NCI-H2107 treated with DMSO at 0.1 percent for 48 hours (cell line): ENCODE results near the gene SLC12A8.

Experiments used
- DNase-seq: peaks from one replicate; lab custom pipeline; 2025; ENCODE audit not compliant: unreplicated experiment; lab: John Stamatoyannopoulos, UW

SLC12A8 gene

DNA sequence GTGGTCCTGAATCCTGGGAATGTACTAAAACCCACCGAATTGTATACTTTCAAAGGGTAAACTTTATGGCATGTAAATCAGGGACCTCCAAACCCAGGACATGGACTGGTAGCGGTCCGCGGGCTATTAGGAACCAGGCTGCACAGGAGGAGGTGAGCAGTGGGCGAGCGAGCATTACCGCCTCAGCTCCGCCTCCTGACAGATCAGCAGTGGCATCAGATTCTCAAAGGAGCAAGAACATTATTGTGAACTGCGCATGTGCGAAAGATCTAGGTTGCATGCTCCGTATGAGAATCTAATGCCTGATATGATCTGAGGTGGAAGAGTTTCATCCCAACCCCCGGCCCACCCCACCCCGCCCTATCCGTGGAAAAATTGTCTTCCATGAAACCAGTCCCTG is 178.9 kb downstream of the SLC12A8 start:
- no peak for DNase-seq

DNA sequence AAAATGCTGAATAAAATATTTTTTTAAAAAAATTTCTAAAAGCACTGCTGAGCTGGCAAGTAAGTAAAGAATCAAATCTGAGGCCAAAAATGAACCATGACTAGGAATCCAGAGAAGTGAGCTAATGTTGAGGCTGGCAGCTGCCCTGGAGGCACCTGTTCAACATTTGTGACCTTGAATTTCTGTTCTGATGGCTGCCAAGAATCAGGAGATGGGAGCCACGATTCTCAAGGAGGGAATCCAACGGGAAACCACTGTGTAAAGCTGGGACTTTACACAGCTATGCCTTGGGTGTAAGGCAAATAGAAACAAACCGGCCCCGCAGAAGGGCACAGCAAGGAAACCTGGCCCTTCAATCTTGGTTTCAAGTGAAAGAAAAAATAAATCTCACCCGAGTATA is 179.4 kb downstream of the SLC12A8 start:
- no peak for DNase-seq

DNA sequence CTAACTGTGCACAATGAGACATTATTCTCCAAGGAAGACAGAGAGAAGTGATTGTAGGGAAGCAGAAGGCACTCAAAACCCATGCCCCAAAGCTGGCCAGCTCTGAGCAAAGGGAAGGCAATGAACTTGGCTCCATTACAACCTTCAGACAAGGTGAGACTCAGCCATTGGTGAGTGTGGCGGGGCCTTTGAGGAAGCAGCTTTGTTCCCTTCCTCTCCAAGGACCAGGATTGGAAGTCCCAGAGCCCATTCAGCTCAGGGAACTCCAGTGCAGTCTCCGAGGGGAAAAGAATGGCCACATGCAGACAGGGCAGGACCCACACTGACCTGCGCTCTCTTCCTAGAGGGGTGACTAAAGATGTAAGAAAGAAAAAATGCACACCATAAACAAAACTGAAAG is 179.9 kb downstream of the SLC12A8 start:
- DNase-seq = no peak
